Breast epithelium (tissue), 3 donors: ENCODE measurements around the gene COL23A1.

Experiments used
- POLR2A ChIP-seq: fragments of 450-650 bp; IDR thresholded peaks from one replicate; pipeline ENCODE4 v1.6.1; 2016; ENCODE audit warnings: antibody characterized with exemption, mild to moderate bottlenecking, moderate library complexity
- POLR2AphosphoS5 ChIP-seq, 3 donors: sonication (generic); formaldehyde crosslinking; IDR thresholded peaks; one replicate each; pipeline ENCODE4 v1.6.1; 2017; ENCODE audit warnings: antibody characterized with exemption in 3 of 3

DNA sequence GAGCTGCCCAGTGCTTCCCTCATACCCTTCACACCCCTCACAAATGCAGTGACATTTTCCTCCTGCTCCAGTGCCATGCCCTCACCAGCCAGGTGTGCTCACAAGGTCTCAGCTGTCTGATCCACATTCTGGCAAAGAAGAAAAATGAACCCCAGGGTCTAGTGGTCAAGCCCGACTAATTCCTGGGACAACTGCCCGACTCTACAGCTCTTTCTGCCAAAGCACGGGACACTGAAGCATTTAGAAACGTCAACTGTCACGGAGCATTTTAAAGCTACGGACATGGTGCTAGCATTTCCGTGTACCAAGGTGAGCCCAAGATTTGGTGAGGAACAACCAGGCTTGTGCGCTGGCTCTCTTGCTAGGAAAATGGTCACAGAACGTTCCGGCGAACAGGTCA, 300.8 kb downstream of the COL23A1 start:
- TF ChIP-seq POLR2AphosphoS5 (IDR thresholded peaks at IDR 0.05) (no peak), POLR2A (no peak)
